ENCODE measurements around the gene MRPL40. TPM values are rescaled to one million over a fixed set of nuclear protein-coding genes. Genes with fewer than 3 reads are reported as not detected.

MRPL40 gene
- total and polyA plus RNA-seq, 2 donors (not counting 3 experiments of a cell fraction or from before 2014, with no cell fraction given), result 17.5 to 27.4 TPM

DNA sequence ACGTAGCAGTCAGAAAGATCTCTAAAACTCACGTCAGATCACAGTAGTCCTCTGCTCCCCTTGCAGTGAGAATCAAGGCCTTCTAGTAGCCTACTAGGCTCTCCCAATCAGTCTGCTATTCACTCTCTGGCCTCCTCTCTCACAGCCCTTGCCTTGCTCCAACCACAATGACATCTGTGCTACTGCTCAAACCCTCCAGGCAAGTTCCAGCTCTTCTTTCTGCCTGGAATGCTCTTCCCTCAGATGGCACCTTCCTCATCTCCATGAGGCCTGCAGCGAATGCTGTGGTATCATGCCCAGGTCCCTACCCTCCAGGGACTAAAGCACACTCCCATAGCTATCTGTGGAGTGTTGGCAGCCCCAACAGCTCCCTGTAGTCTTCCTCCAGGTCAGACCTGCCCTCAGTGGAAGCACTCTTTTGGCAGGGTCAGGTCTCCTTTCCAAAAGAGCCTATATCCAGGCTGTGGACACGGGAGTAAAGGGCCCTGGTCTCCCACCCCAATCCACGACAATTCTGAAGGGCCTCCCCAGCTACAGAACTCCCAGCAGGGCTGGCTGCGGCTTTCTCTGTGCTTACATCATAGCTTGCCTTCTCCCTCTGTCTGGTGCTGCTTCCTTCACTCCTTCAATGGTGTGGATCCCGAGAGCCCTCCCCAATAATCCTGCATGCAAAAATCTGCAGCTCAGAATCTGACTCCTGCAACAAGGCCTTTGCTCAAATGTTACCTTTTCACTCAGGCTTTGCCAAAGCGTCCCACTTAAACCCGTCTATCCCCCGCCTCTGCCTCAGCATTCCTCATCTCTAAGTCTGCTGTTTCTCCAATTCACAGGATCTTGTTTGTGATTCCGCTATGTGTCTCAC, 9.7 kb upstream of the MRPL40 start:
- POLR2A ChIA-PET, result no interaction called here
- no TSS peak for BruUV-seq (replicated peaks)
- FAIRE-seq, result no peak

More for the DNA sequence above, 9.7 kb upstream of the MRPL40 start:
- dilution Hi-C loops (cut with MboI; ENCODE audit: extremely low pct_ligation_motif_present, low sequenced_read_pairs) (no loop called here), intact Hi-C loops (cut with micrococcal nuclease) (no loop called here)
- no peak for DNase-seq (ENCODE audit: low read depth, low spot score)
- Histone ChIP-seq H3K4me1 (ENCODE audit: control insufficient read depth, extremely low read depth, insufficient read depth, low read length) (peaks cover 8% of the 10 kb centered on the region), H3K9me1 (replicated peaks; ENCODE audit: control insufficient read depth, extremely low read depth, insufficient read depth, low read length) (no peaks in the 10 kb centered on the region), H3K27ac (ENCODE audit: insufficient read depth, low read depth, low read length) (no peak overlapping the region), H3K79me2 (ENCODE audit: control insufficient read depth, insufficient read depth, low read length) (peaks cover 94% of the 10 kb centered on the region), H2AFZ (ENCODE audit: low read depth, low read length) (no peak overlapping the region), H3K4me2 (ENCODE audit: insufficient read depth, low read length) (no peak overlapping the region), H4K20me1 (replicated peaks; ENCODE audit: control insufficient read depth, extremely low read depth, insufficient read depth, low read length) (no peaks in the 10 kb centered on the region), H3K9me3 (replicated peaks; ENCODE audit: control insufficient read depth, insufficient read depth, low read length) (no peaks in the 10 kb centered on the region), H3K36me3 (ENCODE audit: control insufficient read depth in 2 of 2, extremely low read depth in 1 of 2, insufficient read depth in 2 of 2, low read length in 2 of 2) (no peaks in the 10 kb centered on the region), H3K4me3 (replicated peaks in 1 of 3; ENCODE audit: insufficient read depth in 1 of 3, low read depth in 1 of 3, low read length in 3 of 3) (no peak overlapping the region), H3K27me3 (ENCODE audit: control insufficient read depth in 2 of 2, insufficient read depth in 2 of 2, low read length in 2 of 2) (no peaks in the 10 kb centered on the region), H3K9ac (replicated peaks; ENCODE audit: extremely low read depth, insufficient read depth, low read length) (no peak overlapping the region)
- CTCF ChIA-PET, result interaction anchor here (0.7 kb wide), 1 partner anchor 190 kb away, joined by 3 read pairs; no protein-coding TSS in a partner anchor
- TF ChIP-seq POLR2AphosphoS5 (IDR thresholded peaks at IDR 0.05; ENCODE audit: insufficient read depth, low read depth, low read length) (no peak), FOS (IDR thresholded peaks at IDR 0.05; ENCODE audit: borderline replicate concordance, insufficient read depth, low read length) (no peak), EZH2 (IDR thresholded peaks at IDR 0.05; ENCODE audit: borderline replicate concordance, low read depth, low read length, severe bottlenecking) (no peak), JUN (IDR thresholded peaks at IDR 0.05; ENCODE audit: borderline replicate concordance, insufficient read depth, insufficient read length, low read depth) (no peak), POLR2A (IDR thresholded peaks at IDR 0.05; ENCODE audit: low read depth, low read length) (no peak), MYC (IDR thresholded peaks at IDR 0.05; ENCODE audit: low read depth, low read length) (no peak), GATA2 (IDR thresholded peaks at IDR 0.05; ENCODE audit: insufficient read depth, insufficient read length, low read depth, low read length) (no peak)
- TF ChIP-seq, protein P1, sequence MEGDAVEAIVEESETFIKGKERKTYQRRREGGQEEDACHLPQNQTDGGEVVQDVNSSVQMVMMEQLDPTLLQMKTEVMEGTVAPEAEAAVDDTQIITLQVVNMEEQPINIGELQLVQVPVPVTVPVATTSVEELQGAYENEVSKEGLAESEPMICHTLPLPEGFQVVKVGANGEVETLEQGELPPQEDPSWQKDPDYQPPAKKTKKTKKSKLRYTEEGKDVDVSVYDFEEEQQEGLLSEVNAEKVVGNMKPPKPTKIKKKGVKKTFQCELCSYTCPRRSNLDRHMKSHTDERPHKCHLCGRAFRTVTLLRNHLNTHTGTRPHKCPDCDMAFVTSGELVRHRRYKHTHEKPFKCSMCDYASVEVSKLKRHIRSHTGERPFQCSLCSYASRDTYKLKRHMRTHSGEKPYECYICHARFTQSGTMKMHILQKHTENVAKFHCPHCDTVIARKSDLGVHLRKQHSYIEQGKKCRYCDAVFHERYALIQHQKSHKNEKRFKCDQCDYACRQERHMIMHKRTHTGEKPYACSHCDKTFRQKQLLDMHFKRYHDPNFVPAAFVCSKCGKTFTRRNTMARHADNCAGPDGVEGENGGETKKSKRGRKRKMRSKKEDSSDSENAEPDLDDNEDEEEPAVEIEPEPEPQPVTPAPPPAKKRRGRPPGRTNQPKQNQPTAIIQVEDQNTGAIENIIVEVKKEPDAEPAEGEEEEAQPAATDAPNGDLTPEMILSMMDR (IDR thresholded peaks at IDR 0.05; ENCODE audit: extremely low read depth in 1 of 2, insufficient read depth in 1 of 2, low read depth in 1 of 2, low read length in 2 of 2), result no peak
- TF ChIP-seq, protein P2, sequence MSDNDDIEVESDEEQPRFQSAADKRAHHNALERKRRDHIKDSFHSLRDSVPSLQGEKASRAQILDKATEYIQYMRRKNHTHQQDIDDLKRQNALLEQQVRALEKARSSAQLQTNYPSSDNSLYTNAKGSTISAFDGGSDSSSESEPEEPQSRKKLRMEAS (IDR thresholded peaks at IDR 0.05; ENCODE audit: insufficient read depth, insufficient read length), result no peak

Data from endothelial cell of umbilical vein (primary cell).